ENCODE data around the gene PROSER1.

GRCh38 chr13:38965281-38965680 lies 72.6 kb downstream of the PROSER1 start:
- no peak for TF ChIP-seq CTCF (IDR thresholded peaks at IDR 0.05)
- TF ChIP-seq POLR2A (IDR thresholded peaks at IDR 0.05), result no peak

Data from thyroid gland (tissue), 4 donors.